ENCODE measurements around the gene PKP1. TPM values are rescaled to one million over a fixed set of nuclear protein-coding genes. Genes with fewer than 3 reads are reported as not detected.
"Not testable (repeated sequence)": the region's sequence is repeated elsewhere in the genome, so short reads cannot be mapped to it uniquely, and the experiment has no call there.

Gene PKP1
- total and polyA plus RNA-seq, 10 of the 15 experiments (the other 5 are each of a cell fraction or from before 2014, with no cell fraction given) = 0.03 TPM; not detected in 9

GRCh38 chr1:201258132-201258531 is 25.2 kb upstream of the PKP1 start:
- in situ Hi-C loops (cut with MboI); H4K20me1 ChIP-seq (ENCODE audit: control insufficient read depth, insufficient read depth); BruUV-seq (replicated peaks); H3K9ac ChIP-seq (ENCODE audit: control insufficient read depth, insufficient read depth, low read length); RAD21 ChIA-PET (ENCODE audit: unreplicated experiment); CTCF ChIA-PET; H3K4me3 ChIP-seq; FAIRE-seq; H3K27ac ChIP-seq (ENCODE audit: control insufficient read depth, insufficient read depth); DNase-seq (ENCODE audit: low read depth, low spot score); H3K79me2 ChIP-seq (ENCODE audit: control insufficient read depth, insufficient read depth, low read length); H3K9me3 ChIP-seq (replicated peaks; ENCODE audit: control insufficient read depth, insufficient read depth, low read length); H2AFZ ChIP-seq (ENCODE audit: control insufficient read depth, low read depth, low read length); H3K4me2 ChIP-seq (ENCODE audit: control insufficient read depth, insufficient read depth); H3K4me1 ChIP-seq (ENCODE audit: control insufficient read depth, insufficient read depth, low read length); SMC1A ChIA-PET (ENCODE audit: uncharacterized antibody, unreplicated experiment); ATAC-seq; H3K36me3 ChIP-seq (ENCODE audit: control insufficient read depth in 2 of 2, insufficient read depth in 2 of 2, low read length in 1 of 2); POLR2A ChIA-PET; H3K27me3 ChIP-seq (replicated peaks in 1 of 2; ENCODE audit: control insufficient read depth in 2 of 2, insufficient read depth in 2 of 2, low read length in 1 of 2): not testable (repeated sequence)
- intact Hi-C loops (cut with micrococcal nuclease; ENCODE audit: unreplicated experiment) = loop anchor here (10.0 kb wide), 1 partner anchor 257 kb away; no protein-coding TSS in a partner anchor

GRCh38 chr1:201258763-201259230 is 24.5 kb upstream of the PKP1 start:
- Histone ChIP-seq H3K9ac (ENCODE audit: control insufficient read depth, insufficient read depth, low read length) (no peak overlapping the region), H3K4me2 (ENCODE audit: control insufficient read depth, insufficient read depth) (no peak overlapping the region), H4K20me1 (ENCODE audit: control insufficient read depth, insufficient read depth) (no peaks in the 10 kb centered on the region), H3K27ac (ENCODE audit: control insufficient read depth, insufficient read depth) (no peak overlapping the region), H3K9me3 (replicated peaks; ENCODE audit: control insufficient read depth, insufficient read depth, low read length) (no peaks in the 10 kb centered on the region), H2AFZ (ENCODE audit: control insufficient read depth, low read depth, low read length) (no peak overlapping the region), H3K36me3 (ENCODE audit: control insufficient read depth in 2 of 2, insufficient read depth in 2 of 2, low read length in 1 of 2) (no peaks in the 10 kb centered on the region), H3K79me2 (ENCODE audit: control insufficient read depth, insufficient read depth, low read length) (no peaks in the 10 kb centered on the region), H3K27me3 (replicated peaks in 1 of 2; ENCODE audit: control insufficient read depth in 2 of 2, insufficient read depth in 2 of 2, low read length in 1 of 2) (peaks cover 0 to 2% of the 10 kb centered on the region in 2 experiments; a peak in 2 of 4 replicates), H3K4me1 (ENCODE audit: control insufficient read depth, insufficient read depth, low read length) (no peaks in the 10 kb centered on the region), H3K4me3 (no peak overlapping the region)
- POLR2A ChIA-PET = no interaction called here
- WGBS (ENCODE audit: insufficient coverage, insufficient replicate concordance, low lambda C conversion rate, missing lambda C conversion rate) = 51% methylated on average over 14 of the region's 14 CpGs
- in situ Hi-C loops (cut with MboI) = no loop called here
- no TSS peak for BruUV-seq (replicated peaks)
- no peak for TF ChIP-seq NFIC (IDR thresholded peaks at IDR 0.05; ENCODE audit: low read depth, low read length)
- no peak for DNase-seq (ENCODE audit: low read depth, low spot score)
- SMC1A ChIA-PET (ENCODE audit: uncharacterized antibody, unreplicated experiment) = no interaction called here
- ATAC-seq = no peak
- no peak for FAIRE-seq
- intact Hi-C loops (cut with micrococcal nuclease; ENCODE audit: unreplicated experiment) = loop anchor here (10.0 kb wide), 1 partner anchor 256 kb away; no protein-coding TSS in a partner anchor
- RAD21 ChIA-PET (ENCODE audit: unreplicated experiment) = no interaction called here
- CTCF ChIA-PET = no interaction called here
